H1 (cell line): ENCODE results near the gene PTPRD. TPM values are rescaled to one million over a fixed set of nuclear protein-coding genes. Genes with fewer than 3 reads are reported as not detected.

Experiments
- CTCF ChIA-PET: fragments of 300-600 bp; sonication (Branson Sonifier 250); formaldehyde crosslinking; loops from one replicate; lab custom pipeline; 2021; ENCODE audit not compliant: partially characterized antibody; lab: Charles Lee
- POLR2A ChIA-PET: fragments of 300-600 bp; sonication (Branson Sonifier 250); formaldehyde crosslinking; loops from one replicate; lab custom pipeline; 2021; ENCODE audit warnings: inconsistent platforms; ENCODE audit not compliant: partially characterized antibody; lab: Charles Lee
- DNase-seq, 2 experiments: peaks; one replicate each; pipeline versions ENCODE4 v3.0.0 to v3.0.0-alpha.2; 2010 to 2022; ENCODE audit warnings: low spot score in 2 of 2, low read depth in 1 of 2, mixed read lengths in 1 of 2
- FAIRE-seq: peaks from 2 replicates; lab custom pipeline; 2011; peaks lifted over from hg19 to GRCh38; lab: Jason Lieb, UNC
- H2AFZ ChIP-seq: 2 replicates; pipeline ENCODE4 v1.8.1; 2012; ENCODE audit warnings: low read length, inconsistent platforms
- H2AK5ac ChIP-seq: 2 replicates; pipeline ENCODE4 v1.6.1; 2013; ENCODE audit warnings: low read depth, low read length
- H2BK120ac ChIP-seq: replicated peaks from 2 replicates; pipeline ENCODE3; 2013; ENCODE audit warnings: low read depth, low read length, inconsistent platforms
- H2BK12ac ChIP-seq: 2 replicates; pipeline ENCODE4 v1.6.1; 2013; ENCODE audit warnings: low read depth, low read length
- H2BK15ac ChIP-seq: 2 replicates; pipeline ENCODE4 v1.6.1; 2013; ENCODE audit warnings: low read length
- H2BK20ac ChIP-seq: 2 replicates; pipeline ENCODE4 v1.6.1; 2013; ENCODE audit warnings: low read length
- H2BK5ac ChIP-seq: 2 replicates; pipeline ENCODE4 v1.6.1; 2013; ENCODE audit warnings: low read depth, low read length
- H3K14ac ChIP-seq: 2 replicates; pipeline ENCODE4 v1.6.1; 2013; ENCODE audit warnings: inconsistent platforms; ENCODE audit not compliant: insufficient read length
- H3K18ac ChIP-seq: 2 replicates; pipeline ENCODE4 v1.6.1; 2013; ENCODE audit warnings: low read length; ENCODE audit errors: extremely low read depth
- H3K23ac ChIP-seq: 2 replicates; pipeline ENCODE4 v1.6.1; 2013; ENCODE audit warnings: inconsistent platforms; ENCODE audit not compliant: insufficient read length
- H3K23me2 ChIP-seq: 2 replicates; pipeline ENCODE4 v1.6.1; 2013; ENCODE audit warnings: low read depth, low read length
- H3K27ac ChIP-seq: 2 replicates; pipeline ENCODE4 v1.6.1; 2011; ENCODE audit warnings: low read depth, low read length, inconsistent platforms
- H3K27me3 ChIP-seq, 4 experiments: replicated peaks in 1 of 4; 1 replicate in 1 of 4; 2 replicates in 3 of 4; pipeline versions ENCODE4 v1.6.1 to v1.8.1; 2011 to 2013; ENCODE audit warnings: low read length in 3 of 4, mild to moderate bottlenecking in 3 of 4, inconsistent platforms in 2 of 4, mixed read lengths in 2 of 4, moderate library complexity in 1 of 4; ENCODE audit not compliant: control insufficient read depth in 3 of 4, insufficient read depth in 3 of 4; ENCODE audit errors: extremely low read depth in 1 of 4
- H3K36me3 ChIP-seq, 4 experiments: 2 replicates each; pipeline versions ENCODE4 v1.6.1 to v1.8.1; 2011 to 2013; ENCODE audit warnings: mild to moderate bottlenecking in 4 of 4, low read length in 3 of 4, moderate library complexity in 2 of 4, control low read depth in 1 of 4, inconsistent platforms in 1 of 4; ENCODE audit not compliant: insufficient read depth in 4 of 4, control insufficient read depth in 2 of 4
- H3K4ac ChIP-seq: replicated peaks from 2 replicates; pipeline ENCODE3; 2013; ENCODE audit warnings: low read length, low read depth, mixed read lengths, inconsistent platforms; ENCODE audit not compliant: insufficient read length
- H3K4me1 ChIP-seq, 4 experiments: replicated peaks in 1 of 4; 1 replicate in 1 of 4; 2 replicates in 3 of 4; pipeline versions ENCODE4 v1.6.1 to v1.8.1; 2011 to 2013; ENCODE audit warnings: low read length in 3 of 4, inconsistent platforms in 2 of 4, mixed read lengths in 1 of 4; ENCODE audit not compliant: insufficient read depth in 4 of 4, control insufficient read depth in 3 of 4
- H3K4me2 ChIP-seq, 2 experiments: 2 replicates each; pipeline versions ENCODE4 v1.6.1 to v1.8.1; 2011 to 2013; ENCODE audit warnings: low read depth in 2 of 2, low read length in 2 of 2, control low read depth in 1 of 2, inconsistent platforms in 1 of 2, mild to moderate bottlenecking in 1 of 2; ENCODE audit not compliant: insufficient read depth in 1 of 2
- H3K4me3 ChIP-seq, 4 experiments: fragments of 200-600, 300-600 bp in 1 of 4; sonication (generic), shearing (Covaris generic), sonication (Bioruptor Twin) in 1 of 4; 2 replicates each; pipeline versions ENCODE4 v1.5.1 to v1.8.1; 2011 to 2016; ENCODE audit warnings: low read length in 4 of 4, low read depth in 3 of 4, control low read depth in 2 of 4, inconsistent platforms in 2 of 4, mild to moderate bottlenecking in 2 of 4, mixed read lengths in 1 of 4, moderate library complexity in 1 of 4; ENCODE audit not compliant: insufficient read depth in 2 of 4; ENCODE audit errors: extremely low read depth in 1 of 4
- H3K56ac ChIP-seq: replicated peaks from 2 replicates; pipeline ENCODE3; 2013; ENCODE audit warnings: low read depth, mild to moderate bottlenecking, mixed read lengths, low read length, inconsistent platforms; ENCODE audit not compliant: insufficient read length
- H3K79me1 ChIP-seq: 2 replicates; pipeline ENCODE4 v1.6.1; 2013; ENCODE audit warnings: low read depth, low read length, control low read depth
- H3K79me2 ChIP-seq, 2 experiments: 2 replicates each; pipeline versions ENCODE4 v1.6.1 to v1.8.1; 2012 to 2013; ENCODE audit warnings: low read length in 2 of 2, mild to moderate bottlenecking in 2 of 2, inconsistent platforms in 1 of 2; ENCODE audit not compliant: insufficient read depth in 2 of 2, control insufficient read depth in 1 of 2
- H3K9ac ChIP-seq, 4 experiments: replicated peaks in 1 of 4; 1 replicate in 1 of 4; 2 replicates in 3 of 4; pipeline versions ENCODE4 v1.6.1 to v1.8.1; 2011 to 2013; ENCODE audit warnings: low read depth in 3 of 4, low read length in 3 of 4, control low read depth in 2 of 4, mild to moderate bottlenecking in 2 of 4, moderate library complexity in 2 of 4, inconsistent platforms in 1 of 4; ENCODE audit errors: extremely low read depth in 1 of 4
- H3K9me3 ChIP-seq, 2 experiments: 2 replicates each; pipeline versions ENCODE4 v1.6.1 to v1.8.1; 2012 to 2013; ENCODE audit warnings: mild to moderate bottlenecking in 2 of 2, moderate library complexity in 2 of 2, control low read depth in 1 of 2, inconsistent platforms in 1 of 2, low read depth in 1 of 2, low read length in 1 of 2, mixed read lengths in 1 of 2; ENCODE audit not compliant: insufficient read depth in 2 of 2
- H4K20me1 ChIP-seq, 2 experiments: replicated peaks in 1 of 2; 2 replicates each; pipeline versions ENCODE3 to v1.8.1; 2011 to 2013; ENCODE audit warnings: inconsistent platforms in 2 of 2, low read length in 2 of 2, mild to moderate bottlenecking in 1 of 2; ENCODE audit not compliant: insufficient read depth in 2 of 2, control insufficient read depth in 1 of 2
- H4K5ac ChIP-seq: 2 replicates; pipeline ENCODE4 v1.6.1; 2013; ENCODE audit warnings: low read length, low read depth, mixed read lengths, inconsistent platforms; ENCODE audit not compliant: insufficient read length
- H4K8ac ChIP-seq: 2 replicates; pipeline ENCODE4 v1.8.0; 2013; ENCODE audit warnings: mild to moderate bottlenecking, moderate library complexity, low read length, inconsistent platforms; ENCODE audit not compliant: insufficient read depth; ENCODE audit errors: extremely low read depth
- H4K91ac ChIP-seq: replicated peaks from 2 replicates; pipeline ENCODE3; 2013; ENCODE audit warnings: low read length, mixed read lengths, inconsistent platforms; ENCODE audit not compliant: insufficient read length
- BCL11A ChIP-seq, 2 experiments: IDR thresholded peaks; one replicate each; pipeline ENCODE4 v1.6.1; 2011; ENCODE audit warnings: low read depth in 2 of 2, low read length in 2 of 2, mild to moderate bottlenecking in 2 of 2
- CBX5 ChIP-seq: fragments of 300-800, 300-1000 bp; sonication (generic); IDR thresholded peaks from 2 replicates; pipeline ENCODE4 v1.7.1; 2016; ENCODE audit warnings: antibody characterized with exemption, low read length, low read depth
- CHD1 ChIP-seq: IDR thresholded peaks from 2 replicates; pipeline ENCODE4 v1.6.1; 2012; ENCODE audit warnings: low read depth, low read length, improper control_type of control experiment
- CTBP2 ChIP-seq: IDR thresholded peaks from 2 replicates; pipeline ENCODE4 v1.7.0; 2011; ENCODE audit warnings: borderline replicate concordance, mild to moderate bottlenecking, moderate library complexity, mixed read lengths, low read length; ENCODE audit not compliant: insufficient read depth, insufficient read length
- EP300 ChIP-seq, 2 experiments: IDR thresholded peaks; 1 replicate in 1 of 2; 2 replicates in 1 of 2; pipeline ENCODE4 v1.6.1; 2011 to 2012; ENCODE audit warnings: low read depth in 2 of 2, low read length in 2 of 2, mild to moderate bottlenecking in 2 of 2, borderline replicate concordance in 1 of 2, inconsistent platforms in 1 of 2, moderate library complexity in 1 of 2
- EZH2 ChIP-seq: fragments of 200-600 bp; sonication (generic); IDR thresholded peaks from 2 replicates; pipeline ENCODE4 v1.7.1; 2012; ENCODE audit warnings: low read depth, mild to moderate bottlenecking, moderate library complexity, low read length, inconsistent platforms; ENCODE audit not compliant: severe bottlenecking
- JUN ChIP-seq: IDR thresholded peaks from 2 replicates; pipeline ENCODE4 v1.6.1; 2011; ENCODE audit warnings: low read depth, mild to moderate bottlenecking, improper control_type of control experiment, low read length
- KDM4A ChIP-seq: IDR thresholded peaks from one replicate; pipeline ENCODE4 v1.7.1; 2012; ENCODE audit warnings: low read depth, mild to moderate bottlenecking, moderate library complexity, low read length, inconsistent platforms; ENCODE audit not compliant: severe bottlenecking
- KDM5A ChIP-seq: fragments of 200-600 bp; IDR thresholded peaks from 2 replicates; pipeline ENCODE4 v1.7.1; 2012; ENCODE audit warnings: mild to moderate bottlenecking, low read length, inconsistent platforms, mixed read lengths
- NRF1 ChIP-seq: IDR thresholded peaks from 2 replicates; pipeline ENCODE4 v1.6.1; 2011; ENCODE audit warnings: mild to moderate bottlenecking, low read depth, low read length, improper control_type of control experiment
- PHF8 ChIP-seq: fragments of 200-600 bp; sonication (generic); conservative IDR thresholded peaks from 2 replicates; pipeline ENCODE4 v1.7.1; 2012; ENCODE audit warnings: low read depth, mild to moderate bottlenecking, inconsistent platforms, low read length, moderate library complexity
- RAD21 ChIP-seq, 2 experiments: IDR thresholded peaks in 1 of 2; conservative IDR thresholded peaks in 1 of 2; 2 replicates each; pipeline ENCODE4 v1.6.1; 2011; ENCODE audit warnings: low read depth in 2 of 2, low read length in 2 of 2, improper control_type of control experiment in 1 of 2, inconsistent platforms in 1 of 2, mild to moderate bottlenecking in 1 of 2, moderate library complexity in 1 of 2
- SIRT6 ChIP-seq: IDR thresholded peaks from one replicate; pipeline ENCODE4 v1.7.1; 2012; ENCODE audit warnings: low read length, inconsistent platforms
- TAF7 ChIP-seq: optimal IDR thresholded peaks from 2 replicates; pipeline ENCODE3; 2011; ENCODE audit warnings: low read depth, mild to moderate bottlenecking, inconsistent platforms, low read length, moderate library complexity, borderline replicate concordance
- YY1 ChIP-seq: IDR thresholded peaks from 2 replicates; pipeline ENCODE4 v1.6.1; 2011; ENCODE audit warnings: low read depth, mild to moderate bottlenecking, low read length
- polyA plus RNA-seq, 7 experiments: library from polyadenylated mRNA; depleted of rRNA in 3 of 7; stranded (reverse) in 5 of 7; unstranded in 2 of 7; fragments of >200 nt in 5 of 7; fragments of 200-250 nt in 2 of 7; gene quantifications; 1 replicate in 5 of 7; 2 replicates in 1 of 7; 4 replicates in 1 of 7; pipeline versions ENCODE4 v1.2.1 to v1.2.3, GENCODE V29; 2011 to 2013; ENCODE audit warnings: missing spikeins in 2 of 7, mixed read lengths in 2 of 7
- total RNA-seq: library from RNA; stranded (reverse); fragmentation: NEBNext Ultra II Directional; extraction: Animal tissue kit (Norgen Biotek cat#: 25700); gene quantifications from 2 replicates; pipeline ENCODE4 v1.2.1, GENCODE V29; 2021

PTPRD gene
- total and polyA plus RNA-seq, 2 of the 8 experiments (the other 6 are each of a cell fraction or from before 2014, with no cell fraction given) = 17.2 to 77.0 TPM

- Histone ChIP-seq H3K27me3 (no peaks in the 10 kb centered on the region), H3K79me1 (no peaks in the 10 kb centered on the region), H3K79me2 (0 out of 4 replicates have a peak, but pooled peaks cover 0 to 3% of the 10 kb centered on the region in 2 experiments), H2AK5ac (no peak overlapping the region), H3K4me3 (no peak overlapping the region), H2AFZ (no peak overlapping the region), H3K56ac (no peak overlapping the region), H3K23ac (no peak overlapping the region), H2BK120ac (no peak overlapping the region), H3K36me3 (no peaks in the 10 kb centered on the region), H3K23me2 (no peaks in the 10 kb centered on the region), H2BK5ac (no peak overlapping the region), H4K8ac (no peak overlapping the region), H2BK20ac (no peak overlapping the region), H3K4ac (no peak overlapping the region), H3K4me1 (peaks cover 0 to 3% (median under 1%) of the 10 kb centered on the region in 4 experiments; a peak in 4 of 7 replicates), H4K20me1 (peaks cover 0 to 3% of the 10 kb centered on the region in 2 experiments), H2BK15ac (no peak overlapping the region), H3K18ac (no peak overlapping the region), H2BK12ac (no peak overlapping the region), H4K5ac (no peak overlapping the region), H4K91ac (no peak overlapping the region), H3K27ac (no peak overlapping the region), H3K14ac (no peak overlapping the region), H3K9ac (no peak overlapping the region), H3K9me3 (no peaks in the 10 kb centered on the region), H3K4me2 (no peak overlapping the region)
- ChIA-PET CTCF (interaction anchor here (0.8 kb wide), 1 partner anchor 15 kb away, joined by 3 read pairs; no protein-coding TSS in a partner anchor), POLR2A (no interaction called here)
- FAIRE-seq (no peak), DNase-seq (no peak)
- TF ChIP-seq CTBP2 = no peak
- TF ChIP-seq EZH2 = no peak
- no peak for TF ChIP-seq PHF8
- TF ChIP-seq TAF7 = no peak
- no peak for TF ChIP-seq KDM4A
- no peak for TF ChIP-seq RAD21 (IDR thresholded peaks at IDR 0.05 in 1 of 2, conservative IDR thresholded peaks at IDR 0.05 in 1 of 2; ENCODE audit: low read depth in 2 of 2, low read length in 2 of 2)
- TF ChIP-seq SIRT6 = no peak
- TF ChIP-seq EP300 (IDR thresholded peaks at IDR 0.05; ENCODE audit: borderline replicate concordance in 1 of 2, low read depth in 2 of 2, low read length in 2 of 2) = no peak
- TF ChIP-seq JUN = no peak
- TF ChIP-seq YY1 = no peak
- TF ChIP-seq NRF1 = no peak
- TF ChIP-seq KDM5A = no peak
- TF ChIP-seq CBX5 = no peak
- no peak for TF ChIP-seq BCL11A (IDR thresholded peaks at IDR 0.05; ENCODE audit: low read depth in 2 of 2, low read length in 2 of 2)
- TF ChIP-seq CHD1 = no peak
Observed at GRCh38 chr9:8817335-8817734, 1795.5 kb downstream of the PTPRD start.
